Lower lobe of right lung (tissue), 2 donors: ENCODE results near the gene CERT1. TPM values are rescaled to one million over a fixed set of nuclear protein-coding genes. Genes with fewer than 3 reads are reported as not detected.

Experiments
- ATAC-seq, 2 donors: fragments of 200-7000 bp; cut with Tn5 transposase; one replicate each; pipeline ENCODE4 v1.9.1; 2020 to 2022; ENCODE audit warnings: mild to moderate bottlenecking in 2 of 2, moderate library complexity in 2 of 2
- DNase-seq: peaks from one replicate; pipeline ENCODE4 v3.0.0-alpha.2; 2020
- H3K27ac ChIP-seq: fragments of 200-600 bp; one replicate; pipeline ENCODE4 v1.8.0; 2022
- H3K27me3 ChIP-seq: fragments of 200-600 bp; one replicate; pipeline ENCODE4 v1.8.0; 2022; ENCODE audit warnings: low read depth
- H3K36me3 ChIP-seq: fragments of 200-600 bp; one replicate; pipeline ENCODE4 v1.8.0; 2022; ENCODE audit warnings: mild to moderate bottlenecking
- H3K4me1 ChIP-seq: fragments of 200-600 bp; one replicate; pipeline ENCODE4 v1.8.0; 2022
- H3K4me3 ChIP-seq: fragments of 200-600 bp; one replicate; pipeline ENCODE4 v1.8.0; 2022; ENCODE audit warnings: mild to moderate bottlenecking
- H3K9me3 ChIP-seq: fragments of 200-600 bp; one replicate; pipeline ENCODE4 v1.8.0; 2022
- CTCF ChIP-seq: fragments of 200-600 bp; IDR thresholded peaks from one replicate; pipeline ENCODE4 v1.8.0; 2022; ENCODE audit warnings: antibody characterized with exemption, mild to moderate bottlenecking
- intact Hi-C: fragments of 100-400 bp; cut with DNase I; formaldehyde crosslinking; loops from one replicate; pipeline ENCODE4 v1.11.0; 2022
- total RNA-seq: library from RNA; stranded (reverse); fragmentation: NEBNext Ultra II Directional; extraction: Animal tissue kit (Norgen Biotek cat#: 25700); gene quantifications from one replicate; pipeline ENCODE4 v1.2.1, GENCODE V29; 2021
- donor health status: DM: no; HTN: yes; CAD: no; lungs with severe emphysema.

Gene CERT1
- total RNA-seq, 1 donor from 2014 or later: 70.9 TPM

GRCh38 chr5:75349663-75350062 is 161.8 kb downstream of the CERT1 start:
- no peak for DNase-seq

GRCh38 chr5:75348241-75348640 is 163.2 kb downstream of the CERT1 start:
- intact Hi-C loops: no loop called here
- no peak overlapping the region for H3K27ac ChIP-seq
- no peak overlapping the region for H3K4me3 ChIP-seq
- peaks cover 98% of the 10 kb centered on the region for H3K36me3 ChIP-seq
- ATAC-seq (no peak), DNase-seq (no peak)
- no peaks in the 10 kb centered on the region for H3K27me3 ChIP-seq
- no peaks in the 10 kb centered on the region for H3K9me3 ChIP-seq
- no peak for TF ChIP-seq CTCF
- no peaks in the 10 kb centered on the region for H3K4me1 ChIP-seq

More at GRCh38 chr5:75349663-75350062, 161.8 kb downstream of the CERT1 start:
- no peaks in the 10 kb centered on the region for H3K9me3 ChIP-seq
- H3K4me3 ChIP-seq: no peak overlapping the region
- TF ChIP-seq CTCF: no peak
- ATAC-seq: no peak
- intact Hi-C loops: no loop called here
- H3K36me3 ChIP-seq: peaks cover 100% of the 10 kb centered on the region
- H3K4me1 ChIP-seq: no peaks in the 10 kb centered on the region
- no peaks in the 10 kb centered on the region for H3K27me3 ChIP-seq
- no peak overlapping the region for H3K27ac ChIP-seq

GRCh38 chr5:75342836-75343235 is 168.6 kb downstream of the CERT1 start:
- ATAC-seq (no peak), DNase-seq (no peak)
- Histone ChIP-seq H3K4me1 (peaks cover 10% of the 10 kb centered on the region), H3K27me3 (no peaks in the 10 kb centered on the region), H3K9me3 (no peaks in the 10 kb centered on the region), H3K4me3 (no peak overlapping the region), H3K36me3 (peaks cover 50% of the 10 kb centered on the region), H3K27ac (no peak overlapping the region)
- intact Hi-C loops: no loop called here
- TF ChIP-seq CTCF: no peak

- Histone ChIP-seq H3K4me3 (no peak overlapping the region), H3K4me1 (peaks cover 11% of the 10 kb centered on the region), H3K27me3 (no peaks in the 10 kb centered on the region), H3K27ac (no peak overlapping the region), H3K9me3 (no peaks in the 10 kb centered on the region), H3K36me3 (peaks cover 41% of the 10 kb centered on the region)
- ATAC-seq (no peak), DNase-seq (no peak)
- no peak for TF ChIP-seq CTCF
- intact Hi-C loops: no loop called here
These were observed 169.5 kb downstream of the CERT1 start for GRCh38 chr5:75341934-75342333.

- ATAC-seq: no peak
- Histone ChIP-seq H3K4me3 (no peak overlapping the region), H3K4me1 (peaks cover 16% of the 10 kb centered on the region), H3K9me3 (no peaks in the 10 kb centered on the region), H3K36me3 (peaks cover 30% of the 10 kb centered on the region), H3K27ac (no peak overlapping the region), H3K27me3 (no peaks in the 10 kb centered on the region)
- intact Hi-C loops: no loop called here
- DNase-seq: no peak
- no peak for TF ChIP-seq CTCF
These were observed 170.5 kb downstream of the CERT1 start for GRCh38 chr5:75340714-75341478.
